Ovary (tissue), 9 donors: ENCODE data around the gene ST3GAL3. TPM values are rescaled to one million over a fixed set of nuclear protein-coding genes. Genes with fewer than 3 reads are reported as not detected.

ENCODE experiments used
- DNase-seq, 5 donors: peaks; one replicate each; pipeline ENCODE4 v3.0.0-alpha.2; 2019 to 2020
- H3K27ac ChIP-seq, 2 donors: fragments of 200-600 bp; one replicate each; pipeline versions ENCODE4 v1.5.1 to v1.8.0; 2019 to 2022
- H3K27me3 ChIP-seq: fragments of 200-600 bp; one replicate; pipeline ENCODE4 v1.8.0; 2022
- H3K36me3 ChIP-seq: fragments of 200-600 bp; sonication (generic); one replicate; pipeline ENCODE4 v1.5.1; 2019
- H3K4me1 ChIP-seq: one replicate; pipeline ENCODE4 v1.8.1; 2013; ENCODE audit warnings: mild to moderate bottlenecking, moderate library complexity; ENCODE audit not compliant: insufficient read depth
- H3K4me3 ChIP-seq: fragments of 200-600 bp; sonication (generic); one replicate; pipeline ENCODE4 v1.5.1; 2017
- H3K9me3 ChIP-seq, 2 donors: fragments of 200-600 bp in 1 of 2; sonication (generic) in 1 of 2; one replicate each; pipeline versions ENCODE4 v1.5.1 to v1.8.1; 2013 to 2019; ENCODE audit warnings: mild to moderate bottlenecking in 1 of 2, moderate library complexity in 1 of 2
- CTCF ChIP-seq, 3 donors: fragments of 450-650 bp in 2 of 3; fragments of 200-600 bp in 1 of 3; IDR thresholded peaks; one replicate each; pipeline versions ENCODE4 v1.5.1 to v1.8.0; 2016 to 2022; ENCODE audit warnings: antibody characterized with exemption in 3 of 3, mild to moderate bottlenecking in 1 of 3
- EP300 ChIP-seq: sonication (generic); formaldehyde crosslinking; IDR thresholded peaks from one replicate; pipeline ENCODE4 v1.6.1; 2017; ENCODE audit warnings: antibody characterized with exemption
- POLR2A ChIP-seq: fragments of 450-650 bp; IDR thresholded peaks from one replicate; pipeline ENCODE4 v1.6.1; 2017; ENCODE audit warnings: antibody characterized with exemption, mild to moderate bottlenecking, moderate library complexity
- WGBS, 3 donors: extraction: QIAGEN DNeasy Blood & Tissue Kit in 1 of 3; methylation state at CpG; one replicate each; pipeline versions ENCODE4 v1.1.5 to v1.1.7; 2013 to 2017; 5-methylcytosine and 5-hydroxymethylcytosine counted together
- intact Hi-C, 4 donors: fragments of 100-400 bp; cut with DNase I; formaldehyde crosslinking; loops; one replicate each; pipeline versions ENCODE4 v1.11.0 to v1.15.1; 2022 to 2023
- polyA plus RNA-seq, 2 donors: library from polyadenylated mRNA; stranded (reverse); fragments of 200-250 nt in 1 of 2; fragments of 350-450 nt in 1 of 2; fragmentation: Illumina TruSeq in 1 of 2; extraction: RNeasy Lipid Tissue Mini Kit (QIAGEN cat#74804) in 1 of 2; gene quantifications; one replicate each; pipeline ENCODE4 v1.2.3, GENCODE V29; 2013 to 2014
- total RNA-seq, 7 donors: library from RNA; depleted of rRNA in 2 of 7; stranded (reverse); fragments of >200 nt in 2 of 7; fragmentation: NEBNext Ultra II Directional in 3 of 7; extraction: Animal tissue kit (Norgen Biotek cat#: 25700) in 3 of 7; gene quantifications; one replicate each; pipeline versions ENCODE4 v1.1.0 to v1.2.4, GENCODE V29; 2016 to 2023
- donor health status: DM: no; HTN: no; CAD: no; lungs with moderate emphysema.
- donor health status: DM: no; HTN: no; CAD: no.
- donor health status: Bipolar disorder and iron deficiency.
- donor health status: DM: yes; HTN: yes; CAD: no.
- donor health status: DM: no; HTN: no; CAD: no.
- donor health status: DM: yes; HTN: yes; CAD: no.

The ST3GAL3 gene
- total and polyA plus RNA-seq, 9 donors, result 11.4 to 43.3 (median 27.1) TPM

GRCh38 chr1:43699281-43699680, 8.1 kb upstream of the ST3GAL3 start:
- no peak for DNase-seq
- Histone ChIP-seq H3K36me3 (no peaks in the 10 kb centered on the region), H3K9me3 (no peaks in the 10 kb centered on the region), H3K27me3 (no peaks in the 10 kb centered on the region), H3K4me1 (no peaks in the 10 kb centered on the region), H3K27ac (no peak overlapping the region), H3K4me3 (no peak overlapping the region)
- WGBS, 3 donors, result 95 to 97% (median 96%) methylated on average over 5 of the region's 5 CpGs
- no peak for TF ChIP-seq POLR2A
- TF ChIP-seq EP300, result no peak
- TF ChIP-seq CTCF (IDR thresholded peaks at IDR 0.05), result no peak
- intact Hi-C loops, result no loop called here

- no peak for DNase-seq
- no peaks in the 10 kb centered on the region for H3K27me3 ChIP-seq
- no peaks in the 10 kb centered on the region for H3K9me3 ChIP-seq
- no peak for TF ChIP-seq POLR2A
- TF ChIP-seq CTCF (IDR thresholded peaks at IDR 0.05), result no peak
- TF ChIP-seq EP300, result no peak
- no peak overlapping the region for H3K27ac ChIP-seq
- H3K36me3 ChIP-seq, result no peaks in the 10 kb centered on the region
- intact Hi-C loops, result loop anchor here in 1 of 4 donors (10.0 kb wide), 1 partner anchor 169 kb away; the partner anchor contains the start of gene PTPRF
- no peak overlapping the region for H3K4me3 ChIP-seq
- H3K4me1 ChIP-seq, result peaks cover 3% of the 10 kb centered on the region
Observed at GRCh38 chr1:43703836-43704235, 3.5 kb upstream of the ST3GAL3 start.

- Histone ChIP-seq H3K4me1 (peaks cover 3% of the 10 kb centered on the region), H3K9me3 (no peaks in the 10 kb centered on the region), H3K36me3 (no peaks in the 10 kb centered on the region), H3K27me3 (no peaks in the 10 kb centered on the region), H3K27ac (no peak overlapping the region), H3K4me3 (no peak overlapping the region)
- TF ChIP-seq EP300 (no peak), CTCF (IDR thresholded peaks at IDR 0.05) (no peak), POLR2A (no peak)
- WGBS, 3 donors, result 24 to 37% (median 27%) methylated on average over 2 of the region's 2 CpGs
- DNase-seq, result peak; percentile 13 to 71 (median 47)
- intact Hi-C loops, result loop anchor here in 2 of 4 donors (5.0 to 10.0 kb wide), 2 partner anchors 170 to 173 kb away; partner anchors contain the start of gene PTPRF (in 2 of the 2)
Observed at GRCh38 chr1:43704838-43705237, 2.5 kb upstream of the ST3GAL3 start.

GRCh38 chr1:43705334-43705733, 2.0 kb upstream of the ST3GAL3 start:
- no peak for TF ChIP-seq EP300
- TF ChIP-seq POLR2A, result no peak
- no peak for TF ChIP-seq CTCF (IDR thresholded peaks at IDR 0.05)
- Histone ChIP-seq H3K27me3 (no peaks in the 10 kb centered on the region), H3K36me3 (no peaks in the 10 kb centered on the region), H3K9me3 (no peaks in the 10 kb centered on the region), H3K4me3 (no peak overlapping the region), H3K27ac (no peak overlapping the region), H3K4me1 (peaks cover 3% of the 10 kb centered on the region)
- intact Hi-C loops, result loop anchor here in 2 of 4 donors (5.0 to 10.0 kb wide), 2 partner anchors 171 to 173 kb away; partner anchors contain the start of gene PTPRF (in 2 of the 2)
- 39 to 60% (median 50%) methylated on average over 4 of the region's 4 CpGs for WGBS, 3 donors
- no peak for DNase-seq
